Lower lobe of right lung (tissue), 2 donors: ENCODE measurements around the gene HMGA1. TPM values are rescaled to one million over a fixed set of nuclear protein-coding genes. Genes with fewer than 3 reads are reported as not detected.

Experiments used
- ATAC-seq, 2 donors: fragments of 200-7000 bp; cut with Tn5 transposase; one replicate each; pipeline ENCODE4 v1.9.1; 2020 to 2022; ENCODE audit warnings: mild to moderate bottlenecking in 2 of 2, moderate library complexity in 2 of 2
- DNase-seq: peaks from one replicate; pipeline ENCODE4 v3.0.0-alpha.2; 2020
- H3K27ac ChIP-seq: fragments of 200-600 bp; one replicate; pipeline ENCODE4 v1.8.0; 2022
- H3K27me3 ChIP-seq: fragments of 200-600 bp; one replicate; pipeline ENCODE4 v1.8.0; 2022; ENCODE audit warnings: low read depth
- H3K36me3 ChIP-seq: fragments of 200-600 bp; one replicate; pipeline ENCODE4 v1.8.0; 2022; ENCODE audit warnings: mild to moderate bottlenecking
- H3K4me1 ChIP-seq: fragments of 200-600 bp; one replicate; pipeline ENCODE4 v1.8.0; 2022
- H3K4me3 ChIP-seq: fragments of 200-600 bp; one replicate; pipeline ENCODE4 v1.8.0; 2022; ENCODE audit warnings: mild to moderate bottlenecking
- H3K9me3 ChIP-seq: fragments of 200-600 bp; one replicate; pipeline ENCODE4 v1.8.0; 2022
- CTCF ChIP-seq: fragments of 200-600 bp; IDR thresholded peaks from one replicate; pipeline ENCODE4 v1.8.0; 2022; ENCODE audit warnings: antibody characterized with exemption, mild to moderate bottlenecking
- intact Hi-C: fragments of 100-400 bp; cut with DNase I; formaldehyde crosslinking; loops from one replicate; pipeline ENCODE4 v1.11.0; 2022
- total RNA-seq: library from RNA; stranded (reverse); fragmentation: NEBNext Ultra II Directional; extraction: Animal tissue kit (Norgen Biotek cat#: 25700); gene quantifications from one replicate; pipeline ENCODE4 v1.2.1, GENCODE V29; 2021
- donor health status: DM: no; HTN: yes; CAD: no; lungs with severe emphysema.

Gene HMGA1
- total RNA-seq, 1 donor from 2014 or later = 63.5 TPM

GRCh38 chr6:34272013-34272926 lies 35.6 kb downstream of the HMGA1 start:
- ATAC-seq = peak; percentile 75
- H3K27ac ChIP-seq = peak overlapping the region; percentile 48

GRCh38 chr6:34273242-34273805 lies 36.7 kb downstream of the HMGA1 start:
- no peak for TF ChIP-seq CTCF
- peak; percentile 60 for DNase-seq
- Histone ChIP-seq H3K9me3 (no peaks in the 10 kb centered on the region), H3K27ac (peak overlapping the region; percentile 47), H3K4me1 (peaks cover 20% of the 10 kb centered on the region), H3K27me3 (no peaks in the 10 kb centered on the region), H3K36me3 (no peaks in the 10 kb centered on the region), H3K4me3 (no peak overlapping the region)
- ATAC-seq = peak; percentile 80 to 81
- intact Hi-C loops = no loop called here

More at GRCh38 chr6:34272013-34272926, 35.6 kb downstream of the HMGA1 start:
- intact Hi-C loops = no loop called here
- peak; percentile 63 for DNase-seq
- Histone ChIP-seq H3K36me3 (no peaks in the 10 kb centered on the region), H3K4me3 (no peak overlapping the region), H3K27me3 (no peaks in the 10 kb centered on the region), H3K9me3 (no peaks in the 10 kb centered on the region), H3K4me1 (peaks cover 20% of the 10 kb centered on the region)
- TF ChIP-seq CTCF = no peak

- intact Hi-C loops = no loop called here
- ATAC-seq = no peak
Observed at GRCh38 chr6:34274129-34274528, 37.5 kb downstream of the HMGA1 start.

GRCh38 chr6:34275128-34275804 lies 38.6 kb downstream of the HMGA1 start:
- no peak for TF ChIP-seq CTCF
- intact Hi-C loops = no loop called here
- ATAC-seq = no peak
- Histone ChIP-seq H3K9me3 (no peaks in the 10 kb centered on the region), H3K4me1 (peaks cover 32% of the 10 kb centered on the region), H3K27ac (no peak overlapping the region), H3K27me3 (no peaks in the 10 kb centered on the region), H3K36me3 (no peaks in the 10 kb centered on the region), H3K4me3 (no peak overlapping the region)
- no peak for DNase-seq

More at GRCh38 chr6:34274129-34274528, 37.5 kb downstream of the HMGA1 start:
- no peak overlapping the region for H3K4me3 ChIP-seq
- TF ChIP-seq CTCF = no peak
- peak overlapping the region; percentile 47 for H3K27ac ChIP-seq
- H3K27me3 ChIP-seq = no peaks in the 10 kb centered on the region
- H3K4me1 ChIP-seq = peaks cover 24% of the 10 kb centered on the region
- no peaks in the 10 kb centered on the region for H3K36me3 ChIP-seq
- DNase-seq = no peak
- H3K9me3 ChIP-seq = no peaks in the 10 kb centered on the region

GRCh38 chr6:34276191-34276590 lies 39.5 kb downstream of the HMGA1 start:
- intact Hi-C loops = no loop called here
- DNase-seq = no peak
- Histone ChIP-seq H3K36me3 (no peaks in the 10 kb centered on the region), H3K4me3 (no peak overlapping the region), H3K27ac (no peak overlapping the region), H3K27me3 (no peaks in the 10 kb centered on the region), H3K9me3 (no peaks in the 10 kb centered on the region), H3K4me1 (peaks cover 35% of the 10 kb centered on the region)
- TF ChIP-seq CTCF = no peak
- no peak for ATAC-seq
